ENCODE data around the gene UBE2E1.
"Not testable (repeated sequence)": the region's sequence is repeated elsewhere in the genome, so short reads cannot be mapped to it uniquely, and the experiment has no call there.

The UBE2E1 gene

GRCh38 chr3:23859012-23859743 is 53.4 kb downstream of the UBE2E1 start:
- no peak for DNase-seq

GRCh38 chr3:23859839-23860382 is 54.2 kb downstream of the UBE2E1 start:
- DNase-seq, result no peak

GRCh38 chr3:23861689-23862088 is 55.9 kb downstream of the UBE2E1 start:
- DNase-seq, result no peak

- DNase-seq, result no peak
These were observed 57.3 kb downstream of the UBE2E1 start for GRCh38 chr3:23863060-23863459.

- no peak for DNase-seq
These were observed 59.2 kb downstream of the UBE2E1 start for GRCh38 chr3:23864931-23865330.

- no peak for DNase-seq
These were observed 60.0 kb downstream of the UBE2E1 start for GRCh38 chr3:23865595-23866396.

GRCh38 chr3:23867400-23867799 is 61.6 kb downstream of the UBE2E1 start:
- no peak for DNase-seq

- no peak for DNase-seq
These were observed 62.1 kb downstream of the UBE2E1 start for GRCh38 chr3:23867838-23868237.

GRCh38 chr3:23869977-23870662 is 64.4 kb downstream of the UBE2E1 start:
- DNase-seq, result no peak

- not testable (repeated sequence) for DNase-seq
These were observed 64.9 kb downstream of the UBE2E1 start for GRCh38 chr3:23870663-23871043.

GRCh38 chr3:23871361-23871760 is 65.6 kb downstream of the UBE2E1 start:
- not testable (repeated sequence) for DNase-seq

GRCh38 chr3:23872330-23872729 is 66.6 kb downstream of the UBE2E1 start:
- no peak for DNase-seq

GRCh38 chr3:23873941-23874340 is 68.2 kb downstream of the UBE2E1 start:
- no peak for DNase-seq

- DNase-seq, result no peak
These were observed 68.8 kb downstream of the UBE2E1 start for GRCh38 chr3:23874359-23875112.

GRCh38 chr3:23875113-23875725 is 69.5 kb downstream of the UBE2E1 start:
- no peak for DNase-seq

GRCh38 chr3:23876923-23877322 is 71.2 kb downstream of the UBE2E1 start:
- no peak for DNase-seq

- no peak for DNase-seq
These were observed 71.7 kb downstream of the UBE2E1 start for GRCh38 chr3:23877329-23877980.

- DNase-seq, result no peak
These were observed 73.7 kb downstream of the UBE2E1 start for GRCh38 chr3:23879485-23879884.

- no peak for DNase-seq
These were observed 75.1 kb downstream of the UBE2E1 start for GRCh38 chr3:23880703-23881339.

- DNase-seq, result not testable (repeated sequence)
These were observed 76.2 kb downstream of the UBE2E1 start for GRCh38 chr3:23881993-23882392.

- DNase-seq, result no peak
These were observed 76.7 kb downstream of the UBE2E1 start for GRCh38 chr3:23882487-23882918.
